Trophoblast cell (in vitro differentiated cells and primary cell): ENCODE results near the gene NEK5.

Experiments used
- DNase-seq, 2 donors: peaks; one replicate each; pipeline ENCODE4 v3.0.0-alpha.2; 2016
- H2AFZ ChIP-seq: 2 replicates; pipeline ENCODE4 v1.6.1; 2013; ENCODE audit warnings: low read length, moderate library complexity, mild to moderate bottlenecking; ENCODE audit not compliant: insufficient read depth, poor library complexity
- H2AK5ac ChIP-seq: 2 replicates; pipeline ENCODE4 v1.6.1; 2013; ENCODE audit warnings: mild to moderate bottlenecking, low read length
- H2BK120ac ChIP-seq: 2 replicates; pipeline ENCODE4 v1.6.1; 2013; ENCODE audit warnings: low read length, mild to moderate bottlenecking, moderate library complexity; ENCODE audit not compliant: insufficient read depth, poor library complexity
- H2BK12ac ChIP-seq: 2 replicates; pipeline ENCODE4 v1.6.1; 2013; ENCODE audit warnings: mild to moderate bottlenecking, low read length, moderate library complexity
- H2BK5ac ChIP-seq: 2 replicates; pipeline ENCODE4 v1.6.1; 2013; ENCODE audit warnings: low read length, low read depth, moderate library complexity, mild to moderate bottlenecking; ENCODE audit not compliant: poor library complexity
- H3K14ac ChIP-seq: 2 replicates; pipeline ENCODE4 v1.6.1; 2013; ENCODE audit warnings: mild to moderate bottlenecking, low read length
- H3K18ac ChIP-seq: 2 replicates; pipeline ENCODE4 v1.6.1; 2013; ENCODE audit warnings: mild to moderate bottlenecking, low read length
- H3K23ac ChIP-seq: 2 replicates; pipeline ENCODE4 v1.6.1; 2013; ENCODE audit warnings: low read length
- H3K27ac ChIP-seq: 2 replicates; pipeline ENCODE4 v1.5.1; 2013; ENCODE audit warnings: low read depth, mild to moderate bottlenecking, inconsistent platforms, low read length, moderate library complexity
- H3K27me3 ChIP-seq: 2 replicates; pipeline ENCODE4 v1.6.1; 2013; ENCODE audit warnings: inconsistent platforms, mild to moderate bottlenecking, low read length, moderate library complexity; ENCODE audit not compliant: insufficient read depth
- H3K36me3 ChIP-seq, 2 experiments: 1 replicate in 1 of 2; 2 replicates in 1 of 2; pipeline ENCODE4 v1.6.1; 2013; ENCODE audit warnings: low read length in 2 of 2, mild to moderate bottlenecking in 2 of 2, moderate library complexity in 1 of 2; ENCODE audit not compliant: insufficient read depth in 2 of 2, control insufficient read depth in 1 of 2
- H3K4ac ChIP-seq: 2 replicates; pipeline ENCODE4 v1.6.1; 2013; ENCODE audit warnings: low read depth, mild to moderate bottlenecking, low read length, moderate library complexity
- H3K4me1 ChIP-seq, 2 experiments: 1 replicate in 1 of 2; 2 replicates in 1 of 2; pipeline ENCODE4 v1.6.1; 2013; ENCODE audit warnings: low read length in 2 of 2, mild to moderate bottlenecking in 2 of 2, moderate library complexity in 1 of 2; ENCODE audit not compliant: insufficient read depth in 2 of 2, control insufficient read depth in 1 of 2
- H3K4me2 ChIP-seq: 2 replicates; pipeline ENCODE4 v1.6.1; 2013; ENCODE audit warnings: inconsistent platforms, mild to moderate bottlenecking, low read length, moderate library complexity
- H3K4me3 ChIP-seq: 2 replicates; pipeline ENCODE4 v1.5.1; 2013; ENCODE audit warnings: mild to moderate bottlenecking, low read depth, low read length, inconsistent platforms
- H3K79me1 ChIP-seq: one replicate; pipeline ENCODE4 v1.6.1; 2013; ENCODE audit warnings: low read length
- H3K79me2 ChIP-seq: 2 replicates; pipeline ENCODE4 v1.6.1; 2013; ENCODE audit warnings: low read length, mild to moderate bottlenecking; ENCODE audit not compliant: control insufficient read depth, insufficient read depth, poor library complexity
- H3K9ac ChIP-seq: 2 replicates; pipeline ENCODE4 v1.6.1; 2013; ENCODE audit warnings: mild to moderate bottlenecking, low read length
- H3K9me3 ChIP-seq: 2 replicates; pipeline ENCODE4 v1.6.1; 2013; ENCODE audit warnings: low read depth, mild to moderate bottlenecking, control low read depth, inconsistent platforms, low read length; ENCODE audit not compliant: insufficient read depth
- H4K12ac ChIP-seq: 2 replicates; pipeline ENCODE4 v1.6.1; 2013; ENCODE audit warnings: low read depth, mild to moderate bottlenecking, low read length, moderate library complexity
- H4K8ac ChIP-seq: 2 replicates; pipeline ENCODE4 v1.6.1; 2013; ENCODE audit warnings: low read depth, mild to moderate bottlenecking, low read length, moderate library complexity
- H4K91ac ChIP-seq: one replicate; pipeline ENCODE4 v1.6.1; 2013; ENCODE audit warnings: low read depth, mild to moderate bottlenecking, low read length, moderate library complexity
- WGBS: extraction: QIAGEN DNeasy Blood & Tissue Kit; methylation state at CpG from one replicate; pipeline ENCODE4 v1.1.7; 2013; ENCODE audit warnings: missing lambda C conversion rate; ENCODE audit not compliant: insufficient read length, insufficient coverage; ENCODE audit errors: extremely low coverage; 5-methylcytosine and 5-hydroxymethylcytosine counted together

Gene NEK5

DNA sequence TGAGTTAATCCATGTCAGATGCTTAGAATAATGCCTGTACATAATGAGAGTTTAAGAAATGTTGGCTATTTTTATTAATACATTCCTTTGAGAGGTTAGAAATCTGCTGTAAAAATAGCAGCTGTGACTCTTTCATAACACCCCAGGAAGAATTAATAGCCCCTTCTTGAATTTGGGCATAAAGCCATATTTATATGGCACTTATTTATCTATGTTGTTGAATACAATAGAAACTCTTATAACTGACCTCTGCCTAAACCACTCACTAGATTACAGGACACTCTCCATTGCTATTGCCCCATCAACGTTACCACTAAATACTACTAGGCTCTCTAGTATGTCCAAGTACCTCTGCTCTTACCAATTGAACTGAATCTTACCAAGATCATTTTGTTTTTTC, 16.3 kb downstream of the NEK5 start:
- Histone ChIP-seq H3K4me1 (no peaks in the 10 kb centered on the region), H4K8ac (no peak overlapping the region), H3K18ac (no peak overlapping the region), H3K9ac (no peak overlapping the region), H3K14ac (no peak overlapping the region), H3K4me3 (no peak overlapping the region), H3K9me3 (no peaks in the 10 kb centered on the region), H3K4me2 (no peak overlapping the region), H2AK5ac (no peak overlapping the region), H2BK12ac (no peak overlapping the region), H2BK5ac (no peak overlapping the region), H3K27ac (no peak overlapping the region), H3K23ac (no peak overlapping the region), H3K36me3 (no peaks in the 10 kb centered on the region), H4K91ac (no peak overlapping the region), H3K27me3 (no peaks in the 10 kb centered on the region), H2AFZ (no peak overlapping the region), H3K79me1 (no peaks in the 10 kb centered on the region), H4K12ac (no peak overlapping the region), H3K4ac (no peak overlapping the region), H3K79me2 (no peaks in the 10 kb centered on the region), H2BK120ac (no peak overlapping the region)
- WGBS = no CpG with 5 or more reads among the region's 1 CpG
- DNase-seq = no peak

- Histone ChIP-seq H3K9me3 (no peaks in the 10 kb centered on the region), H2BK120ac (no peak overlapping the region), H2AK5ac (no peak overlapping the region), H2BK5ac (no peak overlapping the region), H3K27ac (no peak overlapping the region), H3K4me3 (no peak overlapping the region), H3K4me2 (no peak overlapping the region), H3K79me2 (no peaks in the 10 kb centered on the region), H2BK12ac (no peak overlapping the region), H2AFZ (no peak overlapping the region), H3K9ac (no peak overlapping the region), H3K4ac (no peak overlapping the region), H3K27me3 (no peaks in the 10 kb centered on the region), H4K91ac (no peak overlapping the region), H3K36me3 (no peaks in the 10 kb centered on the region), H3K79me1 (no peaks in the 10 kb centered on the region), H4K8ac (no peak overlapping the region), H3K14ac (no peak overlapping the region), H3K23ac (no peak overlapping the region), H4K12ac (no peak overlapping the region), H3K4me1 (peaks cover 0 to 3% of the 10 kb centered on the region in 2 experiments), H3K18ac (no peak overlapping the region)
- no peak for DNase-seq
- WGBS = no CpG with 5 or more reads among the region's 1 CpG
Observed at GRCh38 chr13:52109116-52109670, 19.7 kb downstream of the NEK5 start.

GRCh38 chr13:52105841-52106240, 23.0 kb downstream of the NEK5 start:
- no peak for DNase-seq
- Histone ChIP-seq H4K91ac (no peak overlapping the region), H3K4me2 (no peak overlapping the region), H3K18ac (no peak overlapping the region), H2BK120ac (no peak overlapping the region), H3K36me3 (no peaks in the 10 kb centered on the region), H3K4me3 (no peak overlapping the region), H3K27ac (no peak overlapping the region), H2BK12ac (no peak overlapping the region), H3K4me1 (peaks cover 0 to 3% of the 10 kb centered on the region in 2 experiments), H3K79me2 (no peaks in the 10 kb centered on the region), H3K4ac (no peak overlapping the region), H2BK5ac (no peak overlapping the region), H4K8ac (no peak overlapping the region), H3K9ac (no peak overlapping the region), H3K27me3 (no peaks in the 10 kb centered on the region), H3K14ac (no peak overlapping the region), H3K79me1 (no peaks in the 10 kb centered on the region), H2AFZ (no peak overlapping the region), H3K9me3 (no peaks in the 10 kb centered on the region), H3K23ac (no peak overlapping the region), H2AK5ac (no peak overlapping the region), H4K12ac (no peak overlapping the region)
- no CpG with 5 or more reads among the region's 1 CpG for WGBS

- Histone ChIP-seq H3K4me1 (peaks cover 0 to 3% of the 10 kb centered on the region in 2 experiments), H2AFZ (no peak overlapping the region), H3K18ac (no peak overlapping the region), H2BK120ac (no peak overlapping the region), H3K27ac (no peak overlapping the region), H3K9ac (no peak overlapping the region), H3K4me2 (no peak overlapping the region), H2AK5ac (no peak overlapping the region), H2BK12ac (no peak overlapping the region), H2BK5ac (no peak overlapping the region), H4K91ac (no peak overlapping the region), H3K14ac (no peak overlapping the region), H3K27me3 (no peaks in the 10 kb centered on the region), H3K4me3 (no peak overlapping the region), H3K9me3 (no peaks in the 10 kb centered on the region), H4K8ac (no peak overlapping the region), H3K4ac (no peak overlapping the region), H3K23ac (no peak overlapping the region), H3K79me2 (no peaks in the 10 kb centered on the region), H3K36me3 (no peaks in the 10 kb centered on the region), H3K79me1 (no peaks in the 10 kb centered on the region), H4K12ac (no peak overlapping the region)
- peak in 1 of 2 donors; percentile 52 for DNase-seq
- WGBS = no CpG with 5 or more reads among the region's 1 CpG
Observed at GRCh38 chr13:52104624-52105023, 24.2 kb downstream of the NEK5 start.
